H54 (cell line): ENCODE data around the gene GJC2.
A peak's percentile ranks its signal among the peaks of the same experiment; 100 is the strongest.
"Not testable (repeated sequence)": the region's sequence is repeated elsewhere in the genome, so short reads cannot be mapped to it uniquely, and the experiment has no call there.

Experiments
- DNase-seq: peaks from one replicate; pipeline ENCODE4 v3.0.0; 2011; ENCODE audit warnings: low spot score, mixed read lengths; ENCODE audit not compliant: insufficient read length
- FAIRE-seq: peaks from 3 replicates; lab custom pipeline; 2011; peaks lifted over from hg19 to GRCh38; lab: Jason Lieb, UNC
- POLR2A ChIP-seq: IDR thresholded peaks from 2 replicates; pipeline ENCODE4 v1.6.1; 2011; ENCODE audit warnings: low read depth, mild to moderate bottlenecking, low read length

GJC2 gene

GRCh38 chr1:228109073-228109961, 40.4 kb upstream of the GJC2 start, which contains the start of gene MRPL55:
TSS of gene MRPL55 (minus strand) at chr1:228109299. CDS start at chr1:228108260, 1,039 bp downstream.
- FAIRE-seq = peak; percentile 62
- TF ChIP-seq POLR2A = peak; percentile 97
- DNase-seq = peak; percentile 92

DNA sequence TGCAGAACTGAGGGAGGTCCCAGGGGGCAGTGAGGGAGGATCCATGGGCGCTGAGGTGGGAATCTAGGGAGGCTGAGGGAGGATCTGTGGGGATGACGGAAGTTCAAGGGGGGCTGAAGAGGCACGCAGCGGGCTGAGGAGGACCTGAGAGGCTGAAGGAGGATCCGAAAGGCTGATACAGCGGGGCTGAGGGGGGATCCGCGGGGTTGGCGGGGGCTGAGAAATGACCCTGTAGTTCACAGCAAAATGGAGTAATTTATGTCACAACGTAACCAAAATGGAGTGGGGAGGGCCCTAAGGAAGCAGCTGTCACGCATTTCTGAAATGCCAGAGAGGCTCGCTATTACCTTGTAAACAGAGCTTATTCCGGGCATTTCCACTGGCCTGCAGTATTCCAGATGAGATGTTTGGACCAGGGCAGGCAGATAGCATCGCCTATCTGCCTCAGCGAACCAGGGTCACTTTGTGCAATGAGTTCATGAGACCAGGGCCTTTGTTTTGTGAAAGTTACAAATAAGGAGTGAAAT, 39.7 kb upstream of the GJC2 start:
- no peak for DNase-seq
- no peak for TF ChIP-seq POLR2A
- FAIRE-seq = no peak

DNA sequence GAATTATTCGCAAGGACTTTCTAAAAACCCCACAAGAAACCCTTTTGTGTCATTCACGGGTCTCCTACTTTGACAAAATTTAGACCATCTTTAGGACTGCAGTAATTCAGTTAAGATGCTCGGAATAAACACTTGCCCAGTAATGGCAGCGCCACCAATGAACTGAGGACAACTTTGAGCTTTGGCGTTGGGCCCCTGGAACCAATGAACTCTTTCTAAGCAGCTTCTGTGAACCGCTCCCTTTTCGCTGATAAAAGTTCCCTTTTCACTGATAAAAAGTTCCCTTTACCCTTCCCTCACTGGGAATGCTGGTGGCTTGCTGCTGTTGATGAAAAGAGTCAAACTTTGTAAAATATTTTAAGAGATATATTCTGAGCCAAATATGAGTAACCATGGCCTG, 39.2 kb upstream of the GJC2 start:
- no peak for DNase-seq
- no peak for FAIRE-seq
- no peak for TF ChIP-seq POLR2A

DNA sequence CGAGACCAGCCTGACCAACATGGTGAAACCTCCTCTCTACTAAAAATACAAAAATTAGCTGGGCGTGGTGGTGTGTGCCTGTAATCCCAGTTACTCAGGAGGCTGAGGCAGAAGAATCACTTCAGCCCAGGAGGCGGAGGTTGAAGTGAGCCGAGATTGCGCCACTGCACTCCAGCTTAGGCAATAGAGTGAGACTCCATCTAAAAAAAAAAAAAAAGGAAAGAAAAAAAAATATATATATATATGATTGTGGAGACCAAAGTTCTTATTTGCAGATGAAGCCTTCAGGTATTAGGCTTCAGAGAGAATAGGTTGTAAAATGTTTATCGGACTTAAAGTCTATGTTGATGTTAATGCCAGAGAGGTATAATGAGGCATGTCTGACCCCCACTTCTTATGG, 38.4 kb upstream of the GJC2 start:
- FAIRE-seq, DNase-seq: not testable (repeated sequence)

DNA sequence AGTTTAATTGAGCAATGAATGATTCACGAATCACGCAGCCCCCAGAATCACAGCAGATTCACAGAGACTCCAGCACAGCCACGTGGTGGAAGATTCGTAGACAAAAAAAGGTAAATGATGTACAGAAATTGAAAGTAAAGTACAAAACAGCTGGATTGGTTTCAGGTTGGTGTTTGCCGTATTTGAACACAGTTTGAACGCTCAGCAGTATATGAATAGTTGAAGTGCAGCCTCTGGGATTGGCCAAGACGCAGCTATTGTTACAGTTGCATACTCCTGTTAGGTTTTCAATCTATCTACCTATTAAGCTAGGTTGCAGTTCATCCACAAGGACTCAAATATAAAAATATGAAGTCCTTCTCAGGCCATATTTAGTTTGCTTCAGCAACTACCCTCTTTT, 37.6 kb upstream of the GJC2 start:
- DNase-seq (no peak), FAIRE-seq (no peak)
- TF ChIP-seq POLR2A = no peak

GRCh38 chr1:228112617-228113016, 37.1 kb upstream of the GJC2 start:
- DNase-seq (no peak), FAIRE-seq (no peak)
- no peak for TF ChIP-seq POLR2A

DNA sequence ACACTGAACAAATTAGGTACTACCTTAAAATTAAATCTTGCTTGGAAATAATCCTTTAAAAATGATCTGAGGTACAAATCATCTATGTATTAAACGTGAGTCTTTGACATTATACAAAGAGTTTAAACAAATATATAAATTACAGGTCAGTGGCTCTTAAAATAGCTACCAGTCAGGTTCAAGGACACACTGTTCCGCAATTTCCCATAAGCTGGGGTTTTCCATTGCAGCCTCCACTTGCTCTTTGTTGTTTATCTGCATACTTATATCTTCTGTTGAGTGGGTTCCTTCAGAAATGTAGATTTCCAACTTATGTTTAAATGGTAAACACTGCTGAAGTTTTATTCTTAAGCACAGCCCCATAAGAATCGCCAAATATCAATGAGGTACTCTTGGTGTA, 34.9 kb upstream of the GJC2 start:
- FAIRE-seq = no peak
- no peak for TF ChIP-seq POLR2A

DNA sequence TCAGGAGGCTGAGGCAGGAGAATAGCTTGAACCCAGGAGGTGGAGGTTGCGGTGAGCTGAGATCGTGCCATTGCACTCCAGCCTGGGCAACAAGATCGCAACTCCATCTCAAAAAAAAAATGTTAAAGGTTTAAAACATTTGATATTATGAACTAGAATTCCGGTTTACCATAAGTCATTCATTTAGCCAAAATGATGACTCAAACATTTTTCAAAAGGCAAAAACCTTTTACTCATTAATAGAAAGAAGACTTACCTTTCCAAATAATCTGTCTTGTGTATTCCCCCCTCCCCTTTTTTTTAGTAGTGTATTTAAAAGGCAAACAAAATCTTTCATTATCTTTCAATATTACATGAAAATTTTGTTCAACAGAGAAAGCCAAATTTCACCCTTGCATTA, 32.4 kb upstream of the GJC2 start:
- FAIRE-seq = no peak
- no peak for TF ChIP-seq POLR2A
- no peak for DNase-seq

More for the DNA sequence above, 34.9 kb upstream of the GJC2 start:
- DNase-seq = no peak

- FAIRE-seq (no peak), DNase-seq (no peak)
- TF ChIP-seq POLR2A = no peak
Measured at GRCh38 chr1:228118040-228118439, 31.7 kb upstream of the GJC2 start.

DNA sequence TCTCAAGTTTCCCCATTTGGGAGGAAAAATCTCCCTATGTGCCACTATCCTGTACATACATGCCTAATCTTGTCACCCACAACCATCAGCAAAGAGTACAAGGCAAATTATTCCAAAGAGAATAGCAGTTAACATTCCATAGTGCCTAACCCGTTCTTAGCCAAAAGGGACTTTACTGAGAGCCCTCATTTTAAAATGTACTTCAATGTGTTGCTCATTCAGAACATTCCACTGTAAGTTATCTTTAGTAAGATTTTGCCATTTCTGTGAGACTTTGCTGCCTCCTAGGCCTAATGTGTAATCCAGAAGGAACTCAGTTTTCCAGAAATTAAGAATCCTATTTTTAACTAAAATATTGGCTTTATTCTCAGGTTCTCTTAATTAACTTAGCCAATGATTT, 29.4 kb upstream of the GJC2 start:
- TF ChIP-seq POLR2A = no peak
- FAIRE-seq (no peak), DNase-seq (no peak)

GRCh38 chr1:228120857-228121489, 28.8 kb upstream of the GJC2 start:
- no peak for TF ChIP-seq POLR2A
- FAIRE-seq (no peak), DNase-seq (no peak)

DNA sequence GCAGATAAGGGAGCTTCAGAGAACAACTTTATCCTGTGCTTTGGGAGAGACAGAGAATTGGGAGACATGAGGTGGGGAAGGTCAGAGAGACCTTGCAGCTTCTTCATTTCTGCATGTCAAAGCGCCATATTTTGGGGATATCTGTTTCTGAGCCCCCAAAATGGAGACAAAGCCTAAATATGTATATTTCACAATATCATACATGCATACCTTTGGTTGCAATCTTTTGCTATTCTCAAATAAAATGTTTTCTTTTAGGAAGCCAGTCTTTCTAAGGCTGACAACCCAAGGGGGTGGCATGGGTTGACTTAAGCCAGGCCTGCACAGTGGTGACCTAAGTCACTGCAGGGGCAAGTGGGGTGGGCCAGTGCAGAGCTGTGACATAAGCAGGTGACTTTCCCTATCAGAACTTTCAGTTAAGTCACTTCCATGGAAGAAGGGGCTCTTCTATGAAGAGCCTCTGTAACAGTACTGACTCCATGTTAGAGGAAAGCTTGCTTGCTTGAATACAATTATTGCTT, 26.7 kb upstream of the GJC2 start:
- no peak for FAIRE-seq

DNA sequence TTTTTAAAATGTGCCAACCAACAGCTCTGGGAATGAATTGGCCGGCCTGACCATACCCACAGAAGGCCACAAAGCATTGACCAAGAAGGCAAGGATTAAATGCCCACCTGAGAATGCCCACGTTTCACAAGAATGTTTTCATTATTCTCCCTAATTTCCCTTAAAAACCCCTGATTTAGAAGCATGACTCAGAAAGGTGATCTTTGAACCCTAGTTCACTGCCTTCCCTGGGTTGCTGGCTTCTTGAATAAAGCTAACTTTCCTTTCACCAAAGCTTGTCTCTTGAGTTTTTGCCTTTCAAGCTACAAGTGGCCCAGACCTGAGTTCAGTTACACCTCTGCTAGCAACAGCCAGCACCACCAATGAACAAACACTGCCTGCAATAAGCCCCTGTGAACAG, 26.2 kb upstream of the GJC2 start:
- no peak for TF ChIP-seq POLR2A
- DNase-seq = no peak
- FAIRE-seq = no peak

More for the DNA sequence above, 26.7 kb upstream of the GJC2 start:
- no peak for DNase-seq
- TF ChIP-seq POLR2A = no peak

- TF ChIP-seq POLR2A = no peak
- DNase-seq (no peak), FAIRE-seq (no peak)
Measured at GRCh38 chr1:228125185-228125584, 24.5 kb upstream of the GJC2 start.
